IPS-20b (cell line): ENCODE results near the gene FLNC.

Experiments used
- H3K27ac ChIP-seq: one replicate; pipeline ENCODE4 v1.5.1; 2013; ENCODE audit warnings: low read length
- H3K27me3 ChIP-seq: 2 replicates; pipeline ENCODE4 v1.6.1; 2013; ENCODE audit warnings: mild to moderate bottlenecking, low read length, inconsistent platforms; ENCODE audit not compliant: insufficient read depth
- H3K36me3 ChIP-seq: 2 replicates; pipeline ENCODE4 v1.6.1; 2013; ENCODE audit warnings: low read depth, mild to moderate bottlenecking, inconsistent platforms, low read length, moderate library complexity; ENCODE audit not compliant: insufficient read depth
- H3K4me1 ChIP-seq: 2 replicates; pipeline ENCODE4 v1.6.1; 2013; ENCODE audit warnings: mild to moderate bottlenecking, control low read depth, inconsistent platforms, low read length, moderate library complexity; ENCODE audit not compliant: insufficient read depth
- H3K4me3 ChIP-seq: 2 replicates; pipeline ENCODE4 v1.5.1; 2013; ENCODE audit warnings: mild to moderate bottlenecking, low read length, inconsistent platforms
- H3K9ac ChIP-seq: 2 replicates; pipeline ENCODE4 v1.6.1; 2013; ENCODE audit warnings: low read depth, mild to moderate bottlenecking, inconsistent platforms, low read length, moderate library complexity
- H3K9me3 ChIP-seq: 2 replicates; pipeline ENCODE4 v1.6.1; 2013; ENCODE audit warnings: mild to moderate bottlenecking, low read depth, low read length, inconsistent platforms; ENCODE audit not compliant: insufficient read depth

Gene FLNC, protein sequence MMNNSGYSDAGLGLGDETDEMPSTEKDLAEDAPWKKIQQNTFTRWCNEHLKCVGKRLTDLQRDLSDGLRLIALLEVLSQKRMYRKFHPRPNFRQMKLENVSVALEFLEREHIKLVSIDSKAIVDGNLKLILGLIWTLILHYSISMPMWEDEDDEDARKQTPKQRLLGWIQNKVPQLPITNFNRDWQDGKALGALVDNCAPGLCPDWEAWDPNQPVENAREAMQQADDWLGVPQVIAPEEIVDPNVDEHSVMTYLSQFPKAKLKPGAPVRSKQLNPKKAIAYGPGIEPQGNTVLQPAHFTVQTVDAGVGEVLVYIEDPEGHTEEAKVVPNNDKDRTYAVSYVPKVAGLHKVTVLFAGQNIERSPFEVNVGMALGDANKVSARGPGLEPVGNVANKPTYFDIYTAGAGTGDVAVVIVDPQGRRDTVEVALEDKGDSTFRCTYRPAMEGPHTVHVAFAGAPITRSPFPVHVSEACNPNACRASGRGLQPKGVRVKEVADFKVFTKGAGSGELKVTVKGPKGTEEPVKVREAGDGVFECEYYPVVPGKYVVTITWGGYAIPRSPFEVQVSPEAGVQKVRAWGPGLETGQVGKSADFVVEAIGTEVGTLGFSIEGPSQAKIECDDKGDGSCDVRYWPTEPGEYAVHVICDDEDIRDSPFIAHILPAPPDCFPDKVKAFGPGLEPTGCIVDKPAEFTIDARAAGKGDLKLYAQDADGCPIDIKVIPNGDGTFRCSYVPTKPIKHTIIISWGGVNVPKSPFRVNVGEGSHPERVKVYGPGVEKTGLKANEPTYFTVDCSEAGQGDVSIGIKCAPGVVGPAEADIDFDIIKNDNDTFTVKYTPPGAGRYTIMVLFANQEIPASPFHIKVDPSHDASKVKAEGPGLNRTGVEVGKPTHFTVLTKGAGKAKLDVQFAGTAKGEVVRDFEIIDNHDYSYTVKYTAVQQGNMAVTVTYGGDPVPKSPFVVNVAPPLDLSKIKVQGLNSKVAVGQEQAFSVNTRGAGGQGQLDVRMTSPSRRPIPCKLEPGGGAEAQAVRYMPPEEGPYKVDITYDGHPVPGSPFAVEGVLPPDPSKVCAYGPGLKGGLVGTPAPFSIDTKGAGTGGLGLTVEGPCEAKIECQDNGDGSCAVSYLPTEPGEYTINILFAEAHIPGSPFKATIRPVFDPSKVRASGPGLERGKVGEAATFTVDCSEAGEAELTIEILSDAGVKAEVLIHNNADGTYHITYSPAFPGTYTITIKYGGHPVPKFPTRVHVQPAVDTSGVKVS (N-terminal part only)

DNA sequence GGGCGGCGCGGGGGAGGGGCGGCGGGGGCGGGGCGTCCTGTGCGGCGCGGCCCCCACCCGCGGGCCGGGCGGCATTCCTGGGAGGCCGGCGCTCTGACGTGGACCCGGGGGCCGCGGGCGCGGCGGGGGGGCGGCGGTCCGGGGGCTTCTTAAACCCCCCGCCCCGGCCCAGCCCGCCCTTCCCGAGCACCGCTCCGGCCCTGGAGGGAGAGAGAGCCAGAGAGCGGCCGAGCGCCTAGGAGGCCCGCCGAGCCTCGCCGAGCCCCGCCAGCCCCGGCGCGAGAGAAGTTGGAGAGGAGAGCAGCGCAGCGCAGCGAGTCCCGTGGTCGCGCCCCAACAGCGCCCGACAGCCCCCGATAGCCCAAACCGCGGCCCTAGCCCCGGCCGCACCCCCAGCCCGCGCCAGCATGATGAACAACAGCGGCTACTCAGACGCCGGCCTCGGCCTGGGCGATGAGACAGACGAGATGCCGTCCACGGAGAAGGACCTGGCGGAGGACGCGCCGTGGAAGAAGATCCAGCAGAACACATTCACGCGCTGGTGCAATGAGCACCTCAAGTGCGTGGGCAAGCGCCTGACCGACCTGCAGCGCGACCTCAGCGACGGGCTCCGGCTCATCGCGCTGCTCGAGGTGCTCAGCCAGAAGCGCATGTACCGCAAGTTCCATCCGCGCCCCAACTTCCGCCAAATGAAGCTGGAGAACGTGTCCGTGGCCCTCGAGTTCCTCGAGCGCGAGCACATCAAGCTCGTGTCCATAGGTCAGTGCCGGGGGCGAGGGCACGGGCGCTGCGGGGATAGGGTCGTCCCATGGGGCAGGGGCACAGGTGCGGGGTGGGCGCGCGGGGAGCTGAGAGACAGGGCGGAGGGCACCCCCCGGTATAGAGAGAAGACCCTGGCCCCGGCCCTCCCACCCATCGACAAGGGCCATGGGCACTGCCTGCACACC is at the start of gene FLNC:
FLNC (plus strand) TSS at position 176 of the 947 bp plus-strand sequence; CDS start at position 408, 232 bp downstream.
- H3K4me3 ChIP-seq: peak within 1 kb of the TSS; percentile 63
- H3K36me3 ChIP-seq: no peaks in the 10 kb centered on the region
- peak within 1 kb of the TSS; percentile 58; the same call in 1 of the 2 replicates for H3K9ac ChIP-seq
- peaks cover 42% of the 10 kb centered on the region for H3K27me3 ChIP-seq
- no peaks in the 10 kb centered on the region for H3K9me3 ChIP-seq
- H3K4me1 ChIP-seq: peaks cover 21% of the 10 kb centered on the region
- H3K27ac ChIP-seq: no peak within 1 kb of the TSS

DNA sequence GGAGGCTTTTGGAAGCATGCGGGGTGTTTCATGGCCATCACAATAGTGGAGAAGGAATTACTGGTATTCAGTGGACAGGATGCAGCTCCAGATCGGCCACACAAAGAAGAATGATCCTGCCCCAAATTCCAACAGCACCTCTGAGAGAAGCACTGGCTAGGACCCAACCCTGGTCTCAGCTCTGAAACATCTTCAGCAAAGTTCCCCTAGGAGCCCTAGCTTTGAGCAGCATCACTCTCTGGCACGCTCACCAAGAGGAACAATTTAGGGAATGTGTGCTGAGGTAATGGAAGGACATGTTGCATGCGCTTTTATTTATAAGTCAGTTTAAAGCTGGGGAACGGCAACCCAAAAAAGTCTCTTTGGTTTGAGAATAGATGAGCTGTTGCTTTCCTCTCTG is 49.1 kb upstream of the FLNC start:
- Histone ChIP-seq H3K4me1 (no peaks in the 10 kb centered on the region), H3K27ac (no peak overlapping the region), H3K4me3 (no peak overlapping the region), H3K36me3 (no peaks in the 10 kb centered on the region), H3K27me3 (no peaks in the 10 kb centered on the region), H3K9ac (no peak overlapping the region), H3K9me3 (peaks cover 11% of the 10 kb centered on the region; the same call in 1 of the 2 replicates)

DNA sequence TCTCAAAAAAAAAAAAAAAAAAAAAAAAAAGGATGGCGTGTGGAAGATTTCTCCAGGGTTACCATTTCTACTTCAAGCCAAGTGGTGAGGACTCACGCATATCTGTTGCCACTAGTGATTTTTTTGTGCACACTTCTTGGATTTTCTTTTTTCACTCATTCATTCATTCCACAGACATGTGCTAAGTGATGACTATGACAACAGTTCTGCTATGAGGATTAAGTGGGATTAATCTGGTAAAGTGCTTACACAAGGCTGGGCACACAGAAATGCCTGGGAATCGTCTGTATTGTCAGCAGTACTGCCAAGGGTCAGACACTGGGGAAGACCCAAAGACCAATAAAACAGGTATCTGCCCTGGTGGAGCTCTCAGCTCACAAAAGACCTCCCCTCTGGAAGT is 48.4 kb upstream of the FLNC start:
- Histone ChIP-seq H3K36me3 (no peaks in the 10 kb centered on the region), H3K27ac (no peak overlapping the region), H3K4me3 (no peak overlapping the region), H3K9ac (no peak overlapping the region), H3K4me1 (no peaks in the 10 kb centered on the region), H3K27me3 (no peaks in the 10 kb centered on the region), H3K9me3 (peaks cover 11% of the 10 kb centered on the region; the same call in 1 of the 2 replicates)

DNA sequence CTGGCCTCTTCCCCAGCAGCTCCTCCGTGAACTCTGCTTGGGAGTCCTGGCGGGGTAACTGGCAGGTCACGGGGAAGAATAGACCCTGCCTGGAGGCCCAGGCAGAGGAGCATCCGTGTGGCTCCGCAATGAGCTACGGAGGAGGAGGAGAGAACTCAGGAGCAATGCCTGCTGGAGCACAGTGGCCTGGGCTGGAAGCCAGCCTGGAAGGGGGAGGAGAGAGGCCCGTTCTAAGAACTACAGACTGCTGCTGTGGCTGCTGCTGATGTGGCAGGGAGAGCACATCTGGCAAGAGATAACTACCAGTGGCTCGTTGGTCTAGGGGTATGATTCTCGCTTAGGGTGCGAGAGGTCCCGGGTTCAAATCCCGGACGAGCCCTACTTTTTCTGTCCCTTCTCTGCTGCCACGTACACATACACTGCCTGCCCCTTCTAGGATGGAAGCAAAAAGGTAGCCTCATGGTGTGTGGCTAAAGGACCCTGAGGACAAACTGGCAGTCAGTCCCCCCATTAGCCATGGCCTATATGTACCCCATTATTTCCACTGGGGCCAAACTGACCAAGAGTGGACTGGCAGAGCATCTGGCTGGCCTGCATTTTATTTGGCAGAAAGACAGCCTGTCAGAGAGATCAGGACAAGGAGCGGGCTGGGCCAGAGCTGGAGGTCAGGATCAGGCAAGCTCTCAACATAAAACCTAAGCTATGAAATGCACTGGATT is 46.9 kb upstream of the FLNC start:
- Histone ChIP-seq H3K27me3 (no peaks in the 10 kb centered on the region), H3K36me3 (no peaks in the 10 kb centered on the region), H3K9ac (peak overlapping the region; percentile 51), H3K4me3 (peak overlapping the region; percentile 73), H3K27ac (no peak overlapping the region), H3K9me3 (no peaks in the 10 kb centered on the region), H3K4me1 (no peaks in the 10 kb centered on the region)

DNA sequence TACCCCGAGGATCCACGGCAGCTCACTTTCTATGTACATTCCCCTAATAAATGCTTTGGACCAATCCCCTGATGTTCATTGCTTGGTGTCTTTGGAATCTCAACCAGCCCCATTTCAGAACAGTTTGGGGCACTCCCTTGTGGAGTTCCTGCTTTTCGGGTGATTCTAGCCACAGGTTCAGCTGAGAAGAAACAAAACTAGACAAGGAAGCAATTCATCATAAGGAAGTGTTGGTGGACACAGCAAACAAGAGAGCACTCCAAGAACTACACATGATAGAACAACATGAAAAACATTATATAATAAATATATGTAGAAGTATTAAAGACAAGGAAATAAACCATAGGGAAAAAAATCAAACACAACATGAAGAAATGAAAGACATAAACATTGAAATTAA is 44.5 kb upstream of the FLNC start:
- H3K9ac ChIP-seq: no peak overlapping the region
- H3K4me1 ChIP-seq: no peaks in the 10 kb centered on the region
- H3K27me3 ChIP-seq: peaks cover 12% of the 10 kb centered on the region; the same call in 1 of the 2 replicates
- H3K4me3 ChIP-seq: no peak overlapping the region
- no peak overlapping the region for H3K27ac ChIP-seq
- no peaks in the 10 kb centered on the region for H3K9me3 ChIP-seq
- no peaks in the 10 kb centered on the region for H3K36me3 ChIP-seq

DNA sequence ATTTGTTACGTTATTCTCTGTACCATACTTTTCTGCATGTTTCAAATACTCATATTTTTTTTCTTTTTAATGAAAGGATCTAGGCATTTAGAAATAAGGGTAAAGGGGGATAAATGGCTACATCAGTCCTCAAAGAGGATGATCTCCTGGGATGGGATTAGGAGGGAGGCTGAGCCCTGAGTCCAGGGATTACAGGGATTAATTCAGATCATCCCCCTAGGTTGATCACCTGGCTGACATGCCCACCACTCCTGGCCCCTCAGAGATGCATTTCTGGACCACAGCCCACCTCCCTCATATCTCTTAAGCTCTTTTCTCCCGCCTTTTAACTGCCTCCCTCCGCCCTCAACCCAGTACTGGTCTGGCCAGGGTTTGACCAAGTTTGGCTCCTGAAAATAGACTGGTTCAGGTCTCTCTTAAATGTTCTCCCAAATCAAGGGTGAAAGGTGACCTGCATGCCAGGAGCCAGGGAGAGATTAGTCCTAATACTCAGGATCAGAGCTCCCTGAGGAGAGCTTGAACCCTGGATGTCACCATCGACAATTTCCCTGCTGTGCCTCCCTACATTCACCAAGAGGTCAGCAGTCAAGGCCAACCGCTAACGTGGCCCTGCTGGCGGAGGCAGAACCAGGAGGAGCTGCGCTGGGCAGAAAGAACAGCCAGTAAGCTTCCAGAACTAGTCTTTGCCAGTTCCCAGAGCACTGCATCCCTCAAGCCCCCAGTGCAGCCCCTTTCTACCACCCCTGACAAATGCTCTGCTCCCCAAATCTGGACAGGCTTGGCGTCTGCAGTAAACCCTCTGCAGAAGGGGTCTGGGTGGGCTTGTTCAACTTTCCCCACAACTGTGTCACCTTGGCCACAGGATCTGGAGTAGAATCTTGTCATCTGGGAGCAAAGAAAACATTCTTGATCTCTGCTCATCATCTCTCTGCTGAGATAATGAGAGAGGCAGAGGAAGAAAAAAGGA is 41.5 kb upstream of the FLNC start:
- Histone ChIP-seq H3K9me3 (no peaks in the 10 kb centered on the region), H3K9ac (no peak overlapping the region), H3K4me3 (no peak overlapping the region), H3K27ac (no peak overlapping the region), H3K27me3 (peaks cover 18% of the 10 kb centered on the region; the same call in 1 of the 2 replicates), H3K36me3 (no peaks in the 10 kb centered on the region), H3K4me1 (peaks cover 10% of the 10 kb centered on the region)

DNA sequence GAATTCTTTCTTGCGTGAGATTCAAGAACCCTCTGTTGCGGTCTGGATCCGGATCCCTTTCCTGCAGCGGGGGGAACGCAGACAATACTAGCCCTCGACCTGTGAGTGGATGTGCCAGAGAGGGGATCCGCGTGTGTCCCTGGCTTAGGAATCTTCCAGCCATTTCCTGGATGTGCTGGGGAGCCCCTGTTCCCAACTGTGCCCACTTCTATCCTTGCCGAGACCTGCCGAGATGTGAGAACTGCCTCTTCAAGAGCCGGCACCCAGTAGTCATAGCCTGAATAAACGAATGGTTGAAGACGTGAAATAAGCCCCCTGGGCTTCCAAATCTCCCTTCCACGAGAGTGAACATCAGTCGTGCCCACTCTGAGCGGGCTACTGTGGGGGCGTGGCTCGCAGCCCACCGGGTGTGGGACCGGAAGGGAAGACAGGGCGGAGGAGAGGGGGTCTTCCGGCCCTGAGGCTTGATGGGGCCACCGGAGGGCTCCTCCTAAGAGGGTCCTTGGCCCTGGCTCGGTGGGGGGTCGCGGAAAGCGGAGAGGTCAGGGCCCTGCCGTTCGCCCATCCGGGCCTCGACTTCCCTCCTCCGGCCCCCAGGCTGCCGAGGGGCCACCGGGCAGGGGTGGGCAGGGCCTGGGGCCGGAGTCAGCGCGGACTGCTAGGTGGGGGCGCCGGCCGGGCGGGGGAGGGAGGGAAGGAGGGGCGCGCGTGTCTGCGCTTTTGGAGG is 39.7 kb upstream of the FLNC start:
- H3K9ac ChIP-seq: peak overlapping the region; percentile 65; the same call in 1 of the 2 replicates
- peak overlapping the region; percentile 92 for H3K4me3 ChIP-seq
- H3K9me3 ChIP-seq: no peaks in the 10 kb centered on the region
- H3K36me3 ChIP-seq: peaks cover 16% of the 10 kb centered on the region
- H3K27ac ChIP-seq: no peak overlapping the region
- H3K27me3 ChIP-seq: peaks cover 18% of the 10 kb centered on the region; the same call in 1 of the 2 replicates
- peaks cover 15% of the 10 kb centered on the region for H3K4me1 ChIP-seq

DNA sequence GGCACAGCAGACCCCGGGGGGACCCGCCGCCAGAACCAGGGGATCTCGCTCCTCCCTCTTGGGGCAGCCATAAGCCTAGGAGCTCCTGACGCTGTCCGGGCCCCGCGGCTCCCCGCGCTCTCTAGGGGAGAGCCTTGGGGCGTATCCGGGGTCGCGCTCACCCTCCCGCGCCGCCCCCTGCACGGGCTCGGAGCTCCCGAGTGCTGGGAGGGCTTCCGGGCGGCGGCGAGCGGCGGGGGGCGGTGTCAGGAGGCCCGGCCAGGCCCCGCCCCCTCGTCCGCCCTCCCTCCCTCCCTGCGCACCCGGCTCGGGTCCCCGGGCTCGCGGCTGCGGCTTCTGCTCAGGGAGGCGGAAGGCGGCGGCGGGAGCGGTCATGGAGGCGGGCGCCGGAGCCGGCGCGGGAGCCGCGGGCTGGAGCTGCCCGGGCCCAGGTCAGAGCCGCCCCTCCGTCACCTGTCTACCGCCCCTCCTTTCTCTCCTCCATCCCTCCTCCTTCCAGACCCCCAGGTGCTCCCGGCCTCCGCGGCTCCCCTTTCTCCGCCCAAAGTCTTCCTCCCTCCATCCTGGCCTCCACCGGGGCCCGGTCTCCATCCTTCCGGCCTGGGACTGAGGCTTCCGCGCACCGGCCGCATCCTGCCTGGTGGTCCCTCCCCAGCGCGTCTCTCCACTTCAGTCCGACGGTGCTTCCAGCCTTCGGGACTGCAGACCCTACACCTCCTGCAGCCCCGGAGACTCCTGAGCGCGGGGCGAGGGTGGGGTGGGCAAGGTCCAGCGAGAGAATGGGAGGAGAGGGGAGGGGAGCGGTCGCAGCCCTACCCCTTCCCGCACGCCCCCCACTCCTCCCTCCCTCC is 38.9 kb upstream of the FLNC start, which contains the start of gene CCDC136:
CCDC136 (plus strand) TSS at position 848 of the 851 bp plus-strand sequence. CDS start 444 bp downstream, outside the sequence.
- peak within 1 kb of the TSS; percentile 92 for H3K4me3 ChIP-seq
- no peaks in the 10 kb centered on the region for H3K9me3 ChIP-seq
- H3K9ac ChIP-seq: peak within 1 kb of the TSS; percentile 77; the same call in 1 of the 2 replicates
- H3K27ac ChIP-seq: no peak within 1 kb of the TSS
- H3K27me3 ChIP-seq: peaks cover 18% of the 10 kb centered on the region; the same call in 1 of the 2 replicates
- peaks cover 15% of the 10 kb centered on the region for H3K4me1 ChIP-seq
- peaks cover 25% of the 10 kb centered on the region for H3K36me3 ChIP-seq
